ENCODE results near the gene COMMD9. TPM values are rescaled to one million over a fixed set of nuclear protein-coding genes. Genes with fewer than 3 reads are reported as not detected.

Gene COMMD9
- total and polyA plus RNA-seq, 4 donors = 22.9 to 50.8 (median 28.3) TPM

- no peaks in the 10 kb centered on the region for H3K9me3 ChIP-seq (ENCODE audit: control insufficient read depth in 4 of 4, low read length in 3 of 4)
- TF ChIP-seq YY1 (IDR thresholded peaks at IDR 0.05) (no peak), HNF4G (IDR thresholded peaks at IDR 0.05) (no peak), CTCF (IDR thresholded peaks at IDR 0.05; ENCODE audit: low read depth, low read length, missing input control) (no peak), GABPA (IDR thresholded peaks at IDR 0.05 in 1 of 2, conservative IDR thresholded peaks at IDR 0.05 in 1 of 2) (no peak), TAF1 (conservative IDR thresholded peaks at IDR 0.05) (no peak), ATF3 (IDR thresholded peaks at IDR 0.05) (no peak), JUND (IDR thresholded peaks at IDR 0.05) (no peak), MAX (IDR thresholded peaks at IDR 0.05) (no peak), FOXA1 (IDR thresholded peaks at IDR 0.05) (no peak), ZBTB33 (IDR thresholded peaks at IDR 0.05) (no peak), NR2F2 (IDR thresholded peaks at IDR 0.05) (no peak), EGR1 (IDR thresholded peaks at IDR 0.05; ENCODE audit: low read depth in 2 of 2) (no peak)
- H3K27ac ChIP-seq (ENCODE audit: low read depth in 1 of 2, low read length in 2 of 2) = no peak overlapping the region
- H3K27me3 ChIP-seq (ENCODE audit: control insufficient read depth in 4 of 4, insufficient read depth in 4 of 4, low read length in 3 of 4) = no peaks in the 10 kb centered on the region
- WGBS = 98% methylated on average over 4 of the region's 4 CpGs
- no peak for DNase-seq (ENCODE audit: low spot score)
- H3K4me1 ChIP-seq (ENCODE audit: control insufficient read depth in 4 of 4, insufficient read depth in 4 of 4, low read length in 3 of 4) = peaks cover 0 to 2% (median 0%) of the 10 kb centered on the region in 4 donors
- H3K9ac ChIP-seq (ENCODE audit: low read depth in 1 of 2, low read length in 2 of 2) = no peak overlapping the region
- no peak overlapping the region for H3K4me3 ChIP-seq (ENCODE audit: low read depth in 1 of 3, low read length in 3 of 3)
- peaks cover 1 to 11% (median 7%) of the 10 kb centered on the region in 4 donors for H3K36me3 ChIP-seq (ENCODE audit: control insufficient read depth in 4 of 4, insufficient read depth in 3 of 4, low read depth in 1 of 4, low read length in 3 of 4)
Measured at GRCh38 chr11:36281850-36282249, 7.4 kb downstream of the COMMD9 start.

- no peak for DNase-seq (ENCODE audit: low spot score)
- TF ChIP-seq FOXA1 (IDR thresholded peaks at IDR 0.05) = no peak
- TF ChIP-seq FOXA2 (IDR thresholded peaks at IDR 0.05) = no peak
- no peak for TF ChIP-seq SP1 (IDR thresholded peaks at IDR 0.05)
- TF ChIP-seq YY1 (IDR thresholded peaks at IDR 0.05) = no peak
- TF ChIP-seq EGR1 (IDR thresholded peaks at IDR 0.05; ENCODE audit: low read depth in 2 of 2) = no peak
- no peak for TF ChIP-seq GABPA (IDR thresholded peaks at IDR 0.05 in 1 of 2, conservative IDR thresholded peaks at IDR 0.05 in 1 of 2)
- TF ChIP-seq RXRA (IDR thresholded peaks at IDR 0.05) = no peak
- TF ChIP-seq NR2F2 (IDR thresholded peaks at IDR 0.05) = no peak
- TF ChIP-seq TAF1 (conservative IDR thresholded peaks at IDR 0.05) = no peak
- TF ChIP-seq HNF4A (conservative IDR thresholded peaks at IDR 0.05) = no peak
- no peak for TF ChIP-seq JUND (IDR thresholded peaks at IDR 0.05)
- no peak for TF ChIP-seq REST (IDR thresholded peaks at IDR 0.05)
- no peak for TF ChIP-seq MAX (IDR thresholded peaks at IDR 0.05)
- no peak for TF ChIP-seq HNF4G (IDR thresholded peaks at IDR 0.05)
- no peak for TF ChIP-seq ZBTB33 (IDR thresholded peaks at IDR 0.05)
- TF ChIP-seq ATF3 (IDR thresholded peaks at IDR 0.05) = no peak
- no peak for TF ChIP-seq CTCF (IDR thresholded peaks at IDR 0.05; ENCODE audit: low read depth, low read length, missing input control)
- TF ChIP-seq RAD21 (IDR thresholded peaks at IDR 0.05) = no peak
- WGBS = 94% methylated on average over 1 of the region's 1 CpG
Measured at GRCh38 chr11:36280531-36280930, 8.7 kb downstream of the COMMD9 start.

More at GRCh38 chr11:36280531-36280930, 8.7 kb downstream of the COMMD9 start:
- Histone ChIP-seq H3K27me3 (ENCODE audit: control insufficient read depth in 4 of 4, insufficient read depth in 4 of 4, low read length in 3 of 4) (no peaks in the 10 kb centered on the region), H3K36me3 (ENCODE audit: control insufficient read depth in 4 of 4, insufficient read depth in 3 of 4, low read depth in 1 of 4, low read length in 3 of 4) (peaks cover 2 to 17% (median 12%) of the 10 kb centered on the region in 4 donors), H3K9ac (ENCODE audit: low read depth in 1 of 2, low read length in 2 of 2) (no peak overlapping the region), H3K9me3 (ENCODE audit: control insufficient read depth in 4 of 4, low read length in 3 of 4) (no peaks in the 10 kb centered on the region), H3K27ac (ENCODE audit: low read depth in 1 of 2, low read length in 2 of 2) (no peak overlapping the region), H3K4me1 (ENCODE audit: control insufficient read depth in 4 of 4, insufficient read depth in 4 of 4, low read length in 3 of 4) (peaks cover 0 to 2% (median 0%) of the 10 kb centered on the region in 4 donors), H3K4me3 (ENCODE audit: low read depth in 1 of 3, low read length in 3 of 3) (no peak overlapping the region)
